ENCODE measurements around the gene THSD7A.

Gene THSD7A

DNA sequence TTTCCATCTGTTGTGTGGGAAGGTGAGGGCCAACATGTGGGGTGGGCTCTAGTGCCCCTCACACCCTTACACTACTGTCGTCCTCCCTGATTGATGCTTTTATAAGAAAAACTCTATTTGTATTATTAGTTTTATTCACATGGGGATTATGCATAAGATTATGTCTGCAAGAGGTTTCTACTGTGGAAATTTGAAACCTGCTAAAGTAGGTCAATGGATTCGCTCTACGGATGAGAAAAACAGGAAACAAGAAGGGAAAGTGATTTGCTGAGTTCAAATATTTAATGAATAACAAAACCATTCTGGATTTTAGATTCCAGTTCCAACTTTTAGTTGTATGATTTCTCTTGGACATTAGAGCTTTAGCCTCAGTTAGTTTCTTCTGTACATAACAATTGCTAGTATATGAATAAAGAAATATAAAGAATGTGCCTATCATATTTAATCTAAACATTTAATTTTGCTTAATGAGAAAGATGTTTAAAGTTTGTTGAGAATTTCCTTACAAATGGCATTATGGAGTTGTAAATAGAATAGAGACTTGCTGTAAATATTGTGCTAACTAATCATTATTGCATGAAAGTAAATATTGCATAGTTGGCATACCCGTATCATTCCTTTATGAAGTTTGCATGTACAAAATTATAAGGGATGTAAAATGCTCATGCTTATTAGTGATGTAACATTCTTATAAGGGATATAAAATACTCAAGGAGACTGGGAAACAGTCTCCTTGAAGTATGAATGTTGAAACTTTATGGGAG, 193.8 kb downstream of the THSD7A start:
- DNase-seq (ENCODE audit: low spot score), result no peak

DNA sequence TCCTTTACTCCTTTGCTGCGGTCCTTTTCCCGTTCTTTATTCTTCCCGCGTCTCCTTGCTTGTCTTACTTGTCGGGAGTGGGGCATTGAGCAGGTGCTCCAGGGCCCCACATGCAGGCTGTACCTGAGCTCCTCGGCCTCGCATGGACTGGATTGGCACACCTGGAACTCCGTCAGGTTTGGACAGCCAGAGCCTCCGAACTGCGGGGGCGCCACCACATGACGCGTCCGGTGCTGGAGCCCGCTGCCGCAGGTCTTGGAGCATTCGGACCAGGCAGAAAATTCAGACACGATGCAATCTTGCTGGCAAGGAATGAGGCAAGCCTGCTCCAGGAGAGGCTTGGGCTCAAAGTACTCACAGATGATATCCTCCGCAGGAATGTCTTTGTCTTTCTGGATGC, 195.7 kb downstream of the THSD7A start:
- no peak for DNase-seq (ENCODE audit: low spot score)

DNA sequence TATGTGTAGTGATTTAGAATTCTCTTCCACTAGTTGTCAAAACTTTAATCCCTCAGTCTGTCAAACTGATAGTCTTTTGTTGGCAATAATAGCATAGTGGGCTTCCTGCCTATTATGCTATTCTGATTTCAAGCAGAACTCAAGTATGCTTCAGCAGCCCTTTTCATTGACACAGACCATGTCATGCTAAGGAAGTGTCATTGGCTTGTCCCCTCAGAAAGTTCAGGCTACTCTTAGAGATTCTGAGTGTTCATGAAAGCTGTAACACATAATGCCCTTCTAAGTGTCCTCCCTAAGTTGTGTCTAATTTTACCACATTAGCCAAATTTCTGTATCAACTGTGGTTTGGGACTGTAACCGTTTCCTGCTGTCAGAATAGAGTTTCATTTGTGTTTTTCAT, 198.7 kb downstream of the THSD7A start:
- no peak for DNase-seq (ENCODE audit: low spot score)

DNA sequence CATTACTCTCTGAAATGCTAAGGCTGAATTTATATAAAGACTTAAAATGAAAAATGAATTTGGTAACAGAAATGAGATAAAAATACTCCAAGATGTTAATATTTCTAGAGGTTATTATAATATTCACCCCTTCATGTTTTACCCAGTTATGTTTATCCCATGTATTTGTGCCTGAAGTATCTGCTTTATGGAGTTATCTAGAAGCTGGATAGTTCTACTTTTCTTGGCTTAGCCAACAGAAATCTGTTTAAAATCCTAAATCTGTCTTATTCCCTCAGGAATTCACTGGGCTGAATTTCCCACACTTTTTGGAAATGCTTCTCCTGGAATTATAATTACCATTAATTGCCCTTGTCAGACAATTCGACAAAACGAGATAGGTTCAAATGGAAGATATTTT, 201.6 kb downstream of the THSD7A start:
- DNase-seq (ENCODE audit: low spot score), result no peak

DNA sequence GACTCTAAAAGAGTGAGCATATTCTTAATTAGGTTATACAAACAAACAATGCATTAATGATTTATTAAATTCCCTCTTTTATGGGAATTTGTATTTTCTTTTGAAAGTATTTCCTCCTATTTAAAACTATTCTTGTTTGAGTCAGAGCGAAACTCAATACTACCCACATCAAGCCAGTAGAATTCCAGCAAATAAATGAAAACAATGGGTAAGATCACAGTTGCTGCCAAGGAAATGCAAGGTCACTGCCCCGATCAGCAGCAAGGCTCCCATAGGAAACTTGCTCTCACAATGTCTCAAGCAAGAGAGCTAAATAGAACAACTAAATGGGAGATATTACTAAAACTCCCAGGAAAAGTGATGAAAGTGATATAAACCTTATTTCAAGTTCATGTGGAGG, 206.3 kb downstream of the THSD7A start:
- no peak for DNase-seq (ENCODE audit: low spot score)

DNA sequence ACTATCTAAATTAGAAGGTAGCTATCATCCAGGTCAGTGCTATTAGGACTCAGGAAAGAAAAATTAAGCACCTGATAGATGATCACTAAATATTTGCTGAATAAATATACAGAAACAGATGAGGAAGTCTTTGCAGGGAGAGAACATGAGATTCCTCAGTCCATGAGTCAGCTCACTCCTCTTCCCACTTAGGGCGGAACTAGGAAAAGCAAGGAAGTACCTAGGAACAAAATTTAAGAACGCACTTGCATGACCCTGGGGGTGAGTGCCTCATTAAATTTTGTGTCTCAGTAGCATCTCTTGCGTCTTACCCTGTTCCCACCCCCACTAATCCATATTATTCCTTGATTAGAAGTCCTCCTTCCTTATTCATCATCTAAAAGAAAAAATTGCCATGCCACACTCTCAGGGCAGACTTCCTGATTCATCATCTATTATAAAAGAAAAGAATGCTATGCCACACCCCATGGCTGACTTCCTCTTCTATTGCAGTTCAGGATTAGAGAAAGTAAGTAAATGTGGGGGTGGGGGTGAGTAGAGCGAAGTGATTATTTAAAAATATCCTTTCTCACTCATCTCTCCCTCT, 208.8 kb downstream of the THSD7A start:
- no peak for DNase-seq (ENCODE audit: low spot score)

DNA sequence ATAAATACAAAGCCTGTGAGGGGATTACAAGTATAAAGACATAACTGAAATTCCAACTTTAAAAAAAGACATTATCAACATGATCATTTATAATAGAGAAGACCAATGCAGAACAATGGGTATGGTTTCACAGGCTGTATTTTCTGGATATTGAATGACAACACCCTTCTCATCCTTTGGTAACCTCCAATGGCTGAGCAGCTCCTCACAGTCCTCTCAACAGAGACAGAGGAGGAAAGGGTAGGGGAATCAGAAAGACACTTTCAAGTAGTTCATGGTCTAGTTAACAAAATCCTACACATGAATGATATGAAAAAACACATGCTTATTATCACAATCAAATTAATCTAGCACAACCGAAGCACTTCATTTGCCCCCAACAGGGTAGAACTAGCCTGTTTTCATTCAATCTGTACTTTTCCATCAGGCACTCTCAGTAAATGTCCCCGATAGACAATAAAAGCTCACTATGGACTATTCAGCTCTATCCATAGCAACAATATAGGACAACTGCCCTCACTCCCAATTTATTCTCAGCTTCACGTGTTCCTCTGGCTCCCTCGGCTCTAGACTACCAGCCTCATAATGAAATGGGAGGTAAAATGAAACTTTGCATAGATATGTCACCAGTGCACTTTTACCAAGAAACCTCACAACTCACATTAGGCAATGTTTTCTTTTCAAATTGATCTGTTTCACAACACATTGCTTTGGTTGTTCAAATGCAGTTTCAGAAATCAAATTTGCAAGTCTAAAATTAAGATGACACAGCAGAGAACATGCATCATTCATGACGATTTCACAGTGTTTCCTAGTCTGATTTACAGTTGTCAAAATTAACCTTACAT, 211.4 kb downstream of the THSD7A start:
- DNase-seq (ENCODE audit: low spot score), result no peak

DNA sequence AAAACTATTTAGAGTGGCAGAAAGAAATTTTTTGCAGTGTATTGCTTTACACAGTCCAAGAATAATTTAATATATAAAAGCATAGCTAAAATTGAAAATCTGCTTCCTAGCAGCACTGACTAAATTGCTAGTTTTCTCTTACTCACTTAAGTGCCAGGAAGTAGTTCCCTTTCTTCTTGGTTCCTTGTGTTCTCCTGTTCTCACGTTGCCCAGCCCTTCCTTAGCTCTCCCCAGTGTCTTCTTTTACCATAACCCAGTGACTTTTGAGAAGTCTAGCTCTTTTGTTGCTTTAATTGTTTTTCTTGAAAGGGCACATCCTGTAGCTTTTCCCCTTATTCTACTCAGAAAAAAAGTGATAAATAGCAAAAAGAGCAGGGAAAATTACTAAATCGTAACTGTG, 215.5 kb downstream of the THSD7A start:
- no peak for DNase-seq (ENCODE audit: low spot score)

DNA sequence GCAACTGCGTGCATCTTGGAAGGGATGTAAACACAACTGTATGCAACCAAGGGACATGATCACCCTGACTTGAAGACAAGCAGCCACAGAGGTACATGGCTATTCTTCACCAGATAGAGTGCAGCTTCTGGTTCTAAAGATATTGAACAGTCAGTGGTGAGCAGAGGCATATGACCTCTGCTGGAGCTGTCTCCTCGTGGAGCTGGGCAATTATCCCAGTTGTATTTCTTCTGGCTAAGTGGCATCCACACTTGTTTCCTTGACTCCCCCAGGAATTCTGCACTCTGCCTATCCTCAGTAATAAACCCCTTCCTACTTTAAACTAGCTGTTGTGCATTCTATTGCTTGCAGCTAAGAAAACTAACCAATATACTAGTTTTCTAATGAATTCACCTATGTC, 216.8 kb downstream of the THSD7A start:
- DNase-seq (ENCODE audit: low spot score), result no peak

DNA sequence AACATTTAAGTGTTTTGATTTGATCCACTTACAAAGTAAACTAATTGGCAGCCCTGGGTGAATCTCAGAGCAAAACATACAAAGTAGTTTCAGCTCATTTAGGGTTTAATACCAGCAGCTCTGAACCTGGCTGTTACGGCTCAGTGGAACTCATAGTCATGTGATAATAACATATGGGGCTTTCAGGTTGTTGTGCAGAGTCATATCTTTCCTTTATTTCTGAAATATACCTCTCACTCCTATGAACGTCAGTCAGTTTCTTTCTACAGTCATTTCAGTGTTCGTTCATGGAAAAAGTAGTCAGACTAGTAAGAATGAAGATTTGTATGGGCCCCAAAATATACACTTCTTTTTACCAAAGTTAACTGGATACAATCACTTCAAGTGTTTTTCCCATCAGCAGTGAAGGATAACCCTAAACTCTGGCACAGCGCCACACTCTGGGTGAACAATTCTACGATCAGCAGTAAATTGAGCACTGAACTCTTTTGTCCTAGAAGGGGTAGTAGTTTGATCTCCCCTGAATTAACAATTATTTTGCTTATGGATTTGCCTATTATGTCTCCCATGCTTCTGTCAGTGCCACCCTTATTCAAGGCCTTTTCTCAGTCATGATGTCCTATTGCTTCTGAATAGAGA, 218.6 kb downstream of the THSD7A start:
- no peak for DNase-seq (ENCODE audit: low spot score)

DNA sequence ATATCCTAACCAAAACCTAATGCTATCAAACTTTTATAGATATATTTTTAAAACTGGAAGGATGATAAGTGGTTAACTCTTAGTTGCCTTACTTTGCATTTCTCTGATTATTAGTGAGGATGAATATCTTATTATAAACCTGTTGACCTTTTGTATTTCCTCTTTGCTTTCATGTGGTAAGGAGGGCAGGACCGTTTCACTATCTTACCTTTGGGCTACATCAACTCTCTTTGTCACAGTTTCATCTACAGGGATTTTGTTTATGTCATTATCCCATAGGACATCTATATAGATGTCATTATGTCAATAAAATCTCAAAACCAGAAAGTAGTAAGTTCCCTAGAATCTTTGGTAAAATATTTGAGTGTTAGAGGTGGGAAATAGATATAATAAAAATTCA, 219.3 kb downstream of the THSD7A start:
- no peak for DNase-seq (ENCODE audit: low spot score)

DNA sequence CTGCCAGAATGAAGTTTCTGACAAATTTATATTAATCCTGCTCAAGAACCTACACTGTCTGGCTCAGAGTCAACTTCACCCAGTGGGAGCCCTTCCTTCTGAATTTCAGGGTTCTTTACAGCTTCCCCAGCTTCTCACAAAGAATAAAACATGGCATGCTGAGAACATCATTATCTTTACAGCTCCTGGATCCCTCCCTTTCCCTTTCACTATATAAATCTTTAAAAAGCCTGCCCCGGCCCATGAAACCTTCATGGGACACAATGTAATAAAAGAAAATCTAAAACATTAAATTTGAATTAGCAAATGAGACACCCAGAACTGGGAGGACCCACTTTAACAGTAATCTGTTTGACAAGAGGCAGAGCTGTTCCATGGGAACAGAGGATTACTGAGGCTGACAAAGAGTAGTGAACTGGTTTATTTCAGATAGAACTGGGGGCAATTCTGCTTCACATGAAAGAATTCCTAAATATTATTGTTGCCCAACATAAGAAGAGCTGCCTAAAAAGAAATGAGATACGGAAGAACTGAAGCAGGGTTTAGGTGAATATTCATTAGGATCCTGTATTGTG, 222.8 kb downstream of the THSD7A start:
- no peak for DNase-seq (ENCODE audit: low spot score)

DNA sequence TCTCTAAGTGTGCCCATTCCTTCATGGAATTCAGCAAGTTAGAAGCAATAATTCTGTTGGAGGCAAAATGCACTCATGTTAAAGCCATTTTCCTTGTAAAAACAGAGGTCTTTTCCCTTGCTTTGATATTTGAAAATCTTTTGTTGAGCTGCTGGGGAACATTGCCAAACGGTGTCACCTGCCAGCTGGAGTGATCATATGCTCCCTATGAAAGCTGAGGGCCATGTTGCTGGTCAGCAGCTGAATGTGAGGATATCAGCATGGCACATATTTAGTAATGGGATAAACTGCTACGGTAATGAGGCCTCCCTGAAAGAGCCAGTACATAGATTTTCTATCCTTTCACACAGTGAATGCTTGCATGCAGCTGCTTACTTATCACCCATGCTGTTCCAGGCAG, 224.3 kb downstream of the THSD7A start:
- DNase-seq (ENCODE audit: low spot score), result no peak

DNA sequence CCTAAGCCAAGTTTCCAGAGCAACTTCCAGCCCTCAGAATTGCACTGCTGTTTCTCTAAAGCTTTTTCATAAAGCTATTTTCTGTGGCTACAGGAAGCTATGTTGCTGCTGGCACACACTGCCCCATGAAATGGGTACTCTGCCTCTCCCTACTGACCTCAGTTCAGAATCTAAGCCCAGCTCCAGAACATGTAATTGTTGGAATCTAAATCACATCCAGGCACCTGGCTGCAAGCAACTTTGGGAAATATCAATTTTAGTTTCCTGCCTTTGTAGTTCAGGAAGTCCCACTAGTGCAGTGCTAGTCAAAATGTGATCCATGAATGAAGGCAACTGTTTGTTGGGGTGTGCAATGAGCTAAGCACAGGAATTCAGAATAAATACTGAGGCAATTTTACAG, 226.2 kb downstream of the THSD7A start:
- DNase-seq (ENCODE audit: low spot score), result no peak

DNA sequence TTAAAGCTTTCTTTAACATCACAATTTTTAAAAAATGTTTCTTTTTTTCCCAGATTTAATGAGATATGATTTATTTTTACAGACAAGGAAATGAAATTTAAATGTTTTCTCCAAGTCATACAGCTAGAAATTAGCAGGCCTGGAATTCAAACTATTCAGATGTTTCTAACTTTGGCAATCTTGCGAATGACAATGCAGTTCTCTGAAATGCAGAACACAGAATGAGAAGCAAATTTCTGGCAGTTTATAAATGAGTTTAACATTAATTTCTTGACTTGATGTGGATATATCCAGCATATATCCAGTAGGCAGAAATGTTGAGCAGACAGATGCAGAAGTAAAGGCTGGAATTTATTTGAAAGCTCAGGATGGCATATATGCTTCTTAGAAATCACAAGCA, 227.5 kb downstream of the THSD7A start:
- DNase-seq (ENCODE audit: low spot score), result no peak

DNA sequence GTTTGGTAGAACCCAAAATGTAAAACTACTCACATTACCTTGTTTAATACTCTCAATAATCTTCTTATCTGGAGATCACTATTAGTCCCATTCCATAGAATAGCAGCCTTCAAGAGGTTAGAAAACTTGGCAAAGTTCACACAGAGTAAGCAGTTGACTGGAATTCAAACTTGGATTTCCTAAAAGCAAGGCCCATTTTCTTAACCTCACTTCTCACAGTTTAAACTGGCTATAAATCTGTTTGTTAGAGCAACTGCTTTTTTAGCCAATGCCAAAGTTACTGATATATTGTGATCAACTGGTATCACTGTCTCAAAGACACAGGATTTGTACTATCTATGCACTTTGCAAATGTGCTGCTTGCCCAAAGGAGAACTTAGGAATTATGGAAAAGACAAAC, 230.2 kb downstream of the THSD7A start:
- no peak for DNase-seq (ENCODE audit: low spot score)

DNA sequence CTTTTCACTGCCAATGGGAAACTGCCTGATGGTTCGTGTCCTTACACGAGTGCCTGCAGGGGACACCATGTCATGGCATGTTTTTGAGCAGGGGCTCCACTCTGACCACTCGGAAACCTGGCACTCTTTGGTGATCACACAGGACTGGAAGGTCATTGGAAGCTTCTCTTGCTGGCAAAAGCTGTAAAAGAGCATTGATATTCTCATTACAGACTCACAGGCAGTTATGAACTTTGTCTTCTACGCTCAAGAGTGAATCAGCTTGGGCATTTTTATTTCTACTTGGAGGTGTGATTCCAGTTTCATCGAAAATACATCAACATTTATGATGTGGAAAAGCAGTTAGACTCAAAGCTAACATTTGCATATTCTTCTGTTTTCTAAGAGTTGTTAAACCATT, 238.7 kb downstream of the THSD7A start:
- no peak for DNase-seq (ENCODE audit: low spot score)

DNA sequence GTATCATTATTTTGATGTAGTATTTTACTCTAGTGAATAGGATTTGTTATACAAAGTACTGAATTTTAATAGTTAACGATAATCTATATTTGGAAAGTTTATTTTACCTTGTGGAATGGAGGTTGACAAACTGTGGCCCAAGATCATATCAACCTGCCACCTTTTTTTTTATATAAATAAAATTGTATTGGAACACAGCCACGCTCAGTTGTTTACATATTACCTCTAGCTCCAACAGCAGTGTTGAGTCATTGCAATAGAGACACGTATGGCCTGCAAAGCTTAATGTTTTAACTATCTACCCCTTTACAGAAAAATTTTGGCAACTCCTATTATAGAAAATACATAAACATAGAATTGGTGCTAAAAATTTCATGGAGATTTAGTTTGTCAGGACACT, 239.3 kb downstream of the THSD7A start:
- DNase-seq (ENCODE audit: low spot score), result no peak

DNA sequence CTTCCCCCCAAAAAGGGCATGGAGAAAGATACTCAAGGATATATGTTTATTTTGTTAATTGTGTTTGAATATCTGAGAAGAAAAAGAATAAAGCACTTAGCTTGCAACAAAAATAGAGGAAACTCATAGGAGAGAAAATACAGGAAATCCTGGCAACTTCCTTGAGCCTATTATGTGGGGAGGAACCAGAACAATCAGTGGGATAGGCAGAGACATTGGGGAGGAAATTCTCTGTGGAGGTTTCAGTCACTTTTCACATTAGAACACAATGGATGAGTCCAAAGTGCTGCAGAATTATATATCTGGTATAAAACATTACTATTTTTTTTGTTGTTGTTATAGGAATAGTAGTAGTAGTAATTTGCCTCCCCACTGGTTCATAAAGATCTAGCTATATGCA, 240.1 kb downstream of the THSD7A start:
- no peak for DNase-seq (ENCODE audit: low spot score)

DNA sequence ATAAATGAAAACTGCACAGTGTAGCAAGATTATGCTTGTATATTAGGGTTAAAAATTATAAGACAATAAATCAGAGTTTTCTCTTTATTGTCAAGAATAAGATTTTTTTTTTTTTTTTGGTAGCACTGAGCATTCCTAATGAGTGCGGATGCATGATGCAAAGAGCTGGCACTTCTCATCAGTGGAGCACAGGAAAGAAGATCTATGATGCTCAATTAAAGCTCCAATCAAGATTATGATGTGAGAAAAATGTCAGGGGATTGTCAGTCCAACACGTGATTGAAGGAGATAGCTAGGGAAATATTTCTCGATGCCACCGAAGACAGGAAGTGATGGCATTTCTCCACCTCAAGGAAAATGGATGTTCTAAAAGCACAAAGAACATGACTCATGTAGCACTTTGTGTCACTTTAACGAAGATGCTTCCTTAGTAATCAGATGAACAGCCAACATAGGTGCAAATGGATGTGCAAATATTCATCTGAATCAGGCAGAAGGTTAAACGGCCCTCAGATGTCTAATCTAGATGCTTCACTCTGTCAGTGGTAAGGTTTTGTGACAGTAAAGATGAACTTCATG, 240.9 kb downstream of the THSD7A start:
- no peak for DNase-seq (ENCODE audit: low spot score)

DNA sequence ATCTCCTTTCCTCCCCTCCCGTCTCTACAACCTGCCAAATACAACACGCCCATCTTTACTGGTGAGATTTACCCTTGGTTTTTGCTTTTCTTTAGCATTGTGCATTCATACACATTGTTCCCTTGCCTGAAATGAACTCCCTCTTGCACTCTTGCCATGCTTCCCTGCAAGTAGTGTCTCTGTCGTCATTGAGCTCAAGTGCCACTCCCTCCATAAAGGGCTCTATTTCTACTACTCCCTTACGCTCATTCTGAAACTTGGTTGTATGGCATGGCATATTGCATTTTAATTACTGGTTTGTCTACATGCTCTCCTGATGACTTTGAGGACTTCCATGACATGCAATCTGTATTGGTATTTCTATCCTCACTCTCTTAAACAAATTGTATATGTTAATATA, 242.7 kb downstream of the THSD7A start:
- DNase-seq (ENCODE audit: low spot score), result no peak

DNA sequence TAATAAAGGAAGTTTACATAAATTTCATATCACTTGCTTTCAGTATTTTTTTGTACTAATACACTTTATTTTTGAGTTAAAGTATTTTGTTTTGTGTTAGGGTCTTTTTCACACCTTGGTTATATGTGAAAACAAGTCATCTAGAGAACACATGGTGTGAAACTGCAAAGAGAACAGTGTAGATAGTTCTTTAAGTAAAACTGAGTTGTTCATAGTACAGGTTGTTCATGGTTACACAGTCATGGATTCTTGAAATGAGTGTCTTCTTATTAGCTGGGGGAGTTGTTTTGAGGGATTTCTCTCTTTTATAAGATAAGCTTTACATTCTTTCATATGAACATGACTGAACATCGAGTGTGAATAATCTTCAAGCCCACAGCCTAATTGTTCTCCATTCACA, 244.2 kb downstream of the THSD7A start:
- DNase-seq (ENCODE audit: low spot score), result no peak
